ENCODE data around the gene S1PR2. TPM values are rescaled to one million over a fixed set of nuclear protein-coding genes. Genes with fewer than 3 reads are reported as not detected.

S1PR2 gene
- total and polyA plus RNA-seq, 2 donors (not counting 3 experiments of a cell fraction or from before 2014, with no cell fraction given), result 0.70 to 1.0 TPM

DNA sequence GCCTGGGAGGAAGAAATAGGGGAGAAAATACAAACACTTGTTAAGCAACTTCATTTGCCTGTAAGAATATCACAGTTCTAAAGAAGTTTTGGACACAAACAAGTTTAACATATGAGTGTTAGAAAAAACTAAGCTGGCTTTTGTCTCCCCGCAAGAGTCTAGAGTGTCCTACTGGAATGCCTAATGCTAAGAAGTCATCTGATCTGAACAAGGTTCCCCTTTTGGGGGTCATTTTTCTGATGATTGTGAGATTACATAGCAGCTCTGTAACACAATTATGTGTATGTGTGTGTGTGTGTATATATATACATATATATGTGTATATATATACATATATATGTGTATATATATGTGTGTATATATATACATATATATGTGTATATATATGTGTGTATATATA lies 49.1 kb downstream of the S1PR2 start:
- intact Hi-C loops (cut with micrococcal nuclease), result no loop called here
- CTCF ChIA-PET, result no interaction called here

More for the DNA sequence above, 49.1 kb downstream of the S1PR2 start:
- dilution Hi-C loops (cut with MboI; ENCODE audit: extremely low pct_ligation_motif_present, low sequenced_read_pairs), result no loop called here
- FAIRE-seq (no peak), DNase-seq (ENCODE audit: low read depth, low spot score) (no peak)
- Histone ChIP-seq H2AFZ (ENCODE audit: low read depth, low read length) (no peak overlapping the region), H3K27ac (ENCODE audit: insufficient read depth, low read depth, low read length) (no peak overlapping the region), H3K4me2 (ENCODE audit: insufficient read depth, low read length) (no peak overlapping the region), H3K4me1 (ENCODE audit: control insufficient read depth, extremely low read depth, insufficient read depth, low read length) (no peaks in the 10 kb centered on the region), H3K36me3 (ENCODE audit: control insufficient read depth in 2 of 2, extremely low read depth in 1 of 2, insufficient read depth in 2 of 2, low read length in 2 of 2) (peaks cover 4 to 21% of the 10 kb centered on the region in 2 experiments), H3K9me3 (replicated peaks; ENCODE audit: control insufficient read depth, insufficient read depth, low read length) (no peaks in the 10 kb centered on the region), H3K79me2 (ENCODE audit: control insufficient read depth, insufficient read depth, low read length) (peaks cover 47% of the 10 kb centered on the region), H3K27me3 (ENCODE audit: control insufficient read depth in 2 of 2, insufficient read depth in 2 of 2, low read length in 2 of 2) (no peaks in the 10 kb centered on the region), H4K20me1 (replicated peaks; ENCODE audit: control insufficient read depth, extremely low read depth, insufficient read depth, low read length) (no peaks in the 10 kb centered on the region), H3K4me3 (replicated peaks in 1 of 3; ENCODE audit: insufficient read depth in 1 of 3, low read depth in 1 of 3, low read length in 3 of 3) (no peak overlapping the region), H3K9ac (replicated peaks; ENCODE audit: extremely low read depth, insufficient read depth, low read length) (no peak overlapping the region), H3K9me1 (replicated peaks; ENCODE audit: control insufficient read depth, extremely low read depth, insufficient read depth, low read length) (no peaks in the 10 kb centered on the region)
- POLR2A ChIA-PET, result no interaction called here
- TF ChIP-seq FOS (IDR thresholded peaks at IDR 0.05; ENCODE audit: borderline replicate concordance, insufficient read depth, low read length), result no peak
- TF ChIP-seq EZH2 (IDR thresholded peaks at IDR 0.05; ENCODE audit: borderline replicate concordance, low read depth, low read length, severe bottlenecking), result no peak
- no peak for TF ChIP-seq MAX (IDR thresholded peaks at IDR 0.05; ENCODE audit: insufficient read depth, insufficient read length)
- no peak for TF ChIP-seq POLR2A (IDR thresholded peaks at IDR 0.05; ENCODE audit: low read depth, low read length)
- no peak for TF ChIP-seq GATA2 (IDR thresholded peaks at IDR 0.05; ENCODE audit: insufficient read depth, insufficient read length, low read depth, low read length)
- TF ChIP-seq CTCF (IDR thresholded peaks at IDR 0.05; ENCODE audit: extremely low read depth in 1 of 2, insufficient read depth in 1 of 2, low read depth in 1 of 2, low read length in 2 of 2), result no peak
- TF ChIP-seq MYC (IDR thresholded peaks at IDR 0.05; ENCODE audit: low read depth, low read length), result no peak
- no peak for TF ChIP-seq JUN (IDR thresholded peaks at IDR 0.05; ENCODE audit: borderline replicate concordance, insufficient read depth, insufficient read length, low read depth)
- no TSS peak for BruUV-seq (replicated peaks)
